Common myeloid progenitor, CD34-positive (primary cell): ENCODE results near the gene CDKL5.
A peak's percentile ranks its signal among the peaks of the same experiment; 100 is the strongest.

Source experiments
- CTCF ChIA-PET: fragments of 350-600 bp; sonication (Branson Sonifier 250); formaldehyde crosslinking; loops from one replicate; lab custom pipeline; 2021; ENCODE audit warnings: antibody characterized with exemption; lab: Charles Lee
- POLR2A ChIA-PET: fragments of 350-600 bp; sonication (Branson Sonifier 250); formaldehyde crosslinking; loops from one replicate; lab custom pipeline; 2021; ENCODE audit warnings: antibody characterized with exemption; lab: Charles Lee
- DNase-seq, 3 donors: peaks; one replicate each; pipeline versions ENCODE4 v3.0.0 to v3.0.0-alpha.2; 2013
- H3K27ac ChIP-seq, 2 experiments: 1 replicate in 1 of 2; 2 replicates in 1 of 2; pipeline ENCODE4 v1.7.0; 2013; ENCODE audit warnings: inconsistent platforms in 2 of 2, low read length in 2 of 2, mild to moderate bottlenecking in 2 of 2, low read depth in 1 of 2, moderate library complexity in 1 of 2; ENCODE audit not compliant: severe bottlenecking in 2 of 2, insufficient read depth in 1 of 2, poor library complexity in 1 of 2
- H3K27me3 ChIP-seq, 5 experiments: replicated peaks in 2 of 5; 1 replicate in 3 of 5; 2 replicates in 2 of 5; pipeline versions ENCODE4 v1.6.1 to v1.7.0; 2013; ENCODE audit warnings: low read length in 4 of 5, mild to moderate bottlenecking in 2 of 5, moderate library complexity in 2 of 5, inconsistent platforms in 1 of 5; ENCODE audit not compliant: insufficient read depth in 5 of 5, control insufficient read depth in 4 of 5
- H3K36me3 ChIP-seq, 4 experiments: 1 replicate in 2 of 4; 2 replicates in 2 of 4; pipeline versions ENCODE4 v1.6.1 to v1.7.0; 2013; ENCODE audit warnings: low read length in 3 of 4, control low read depth in 1 of 4, mild to moderate bottlenecking in 1 of 4; ENCODE audit not compliant: control insufficient read depth in 4 of 4, insufficient read depth in 4 of 4
- H3K4me1 ChIP-seq, 4 experiments: 1 replicate in 3 of 4; 2 replicates in 1 of 4; pipeline versions ENCODE4 v1.6.1 to v1.7.1; 2013; ENCODE audit warnings: low read length in 3 of 4, mild to moderate bottlenecking in 3 of 4, control low read depth in 1 of 4, inconsistent platforms in 1 of 4, moderate library complexity in 1 of 4; ENCODE audit not compliant: control insufficient read depth in 4 of 4, insufficient read depth in 4 of 4; ENCODE audit errors: control extremely low read depth in 1 of 4
- H3K4me3 ChIP-seq, 7 experiments: 1 replicate in 4 of 7; 2 replicates in 3 of 7; pipeline versions ENCODE4 v1.5.1 to v1.7.0; 2013; ENCODE audit warnings: mild to moderate bottlenecking in 7 of 7, low read length in 6 of 7, moderate library complexity in 6 of 7, inconsistent platforms in 2 of 7, low read depth in 2 of 7, control low read depth in 1 of 7; ENCODE audit not compliant: insufficient read depth in 4 of 7, control insufficient read depth in 1 of 7; ENCODE audit errors: extremely low read depth in 1 of 7
- H3K9me3 ChIP-seq, 5 experiments: 1 replicate in 4 of 5; 2 replicates in 1 of 5; pipeline versions ENCODE4 v1.6.1 to v1.7.1; 2013; ENCODE audit warnings: low read length in 4 of 5, mild to moderate bottlenecking in 2 of 5, inconsistent platforms in 1 of 5, low read depth in 1 of 5, moderate library complexity in 1 of 5; ENCODE audit not compliant: control insufficient read depth in 4 of 5, insufficient read depth in 2 of 5; ENCODE audit errors: control extremely low read depth in 1 of 5
- WGBS: methylation state at CpG from one replicate; pipeline ENCODE4 v1.1.5; 2013; ENCODE audit not compliant: insufficient coverage; 5-methylcytosine and 5-hydroxymethylcytosine counted together

The CDKL5 gene

DNA sequence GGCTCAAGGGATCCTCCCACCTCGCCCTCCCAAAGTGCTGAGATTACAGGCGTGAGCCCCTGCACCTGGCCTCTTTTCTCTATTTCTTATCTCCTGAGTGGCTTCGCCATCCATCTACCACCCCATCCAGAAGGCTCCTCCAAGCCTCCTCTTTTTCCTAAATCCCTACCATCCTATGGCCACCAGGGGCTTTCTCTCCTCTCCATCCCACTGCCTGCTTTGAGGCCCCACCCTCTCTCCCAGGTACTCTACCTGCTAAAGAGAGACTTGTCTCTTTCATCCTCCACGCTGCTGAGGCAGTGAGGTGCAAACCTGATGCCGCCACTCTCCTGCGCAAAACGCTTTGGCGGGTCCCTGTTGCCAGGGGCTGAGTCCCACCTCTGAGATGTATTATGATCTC is 239.5 kb downstream of the CDKL5 start:
- Histone ChIP-seq H3K36me3 (no peaks in the 10 kb centered on the region), H3K27ac (no peak overlapping the region), H3K9me3 (no peaks in the 10 kb centered on the region), H3K4me1 (peaks cover 7 to 12% (median 9%) of the 10 kb centered on the region in 4 experiments), H3K4me3 (no peak overlapping the region), H3K27me3 (no peaks in the 10 kb centered on the region)
- CTCF ChIA-PET: interaction anchor here (1.2 kb wide), 1 partner anchor 17 kb away, joined by 5 read pairs; no protein-coding TSS in a partner anchor
- POLR2A ChIA-PET: no interaction called here
- 86% methylated on average over 4 of the region's 8 CpGs for WGBS
- DNase-seq: no peak

GRCh38 chrX:18666614-18667013 is 241.2 kb downstream of the CDKL5 start:
- H3K27ac ChIP-seq: no peak overlapping the region
- CTCF ChIA-PET: no interaction called here
- POLR2A ChIA-PET: no interaction called here
- no peaks in the 10 kb centered on the region for H3K36me3 ChIP-seq
- peaks cover 7 to 12% (median 9%) of the 10 kb centered on the region in 4 experiments for H3K4me1 ChIP-seq
- WGBS: 62% methylated on average over 15 of the region's 15 CpGs
- no peaks in the 10 kb centered on the region for H3K9me3 ChIP-seq
- H3K27me3 ChIP-seq: no peaks in the 10 kb centered on the region
- DNase-seq: peak in 2 of 3 donors; percentile 43 to 44
- no peak overlapping the region for H3K4me3 ChIP-seq

- Histone ChIP-seq H3K4me3 (peak overlapping the region in 2 of 7 experiments; percentile 15 to 48), H3K9me3 (no peaks in the 10 kb centered on the region), H3K4me1 (peaks cover 7 to 12% (median 9%) of the 10 kb centered on the region in 4 experiments), H3K27ac (no peak overlapping the region), H3K27me3 (no peaks in the 10 kb centered on the region), H3K36me3 (no peaks in the 10 kb centered on the region)
- POLR2A ChIA-PET: no interaction called here
- 76% methylated on average over 11 of the region's 15 CpGs for WGBS
- CTCF ChIA-PET: no interaction called here
- peak in 2 of 3 donors; percentile 42 to 60 for DNase-seq
These were observed 242.8 kb downstream of the CDKL5 start for GRCh38 chrX:18668071-18668835.

- Histone ChIP-seq H3K36me3 (no peaks in the 10 kb centered on the region), H3K9me3 (no peaks in the 10 kb centered on the region), H3K27ac (no peak within 1 kb of the TSS), H3K4me1 (peaks cover 3 to 19% (median 7%) of the 10 kb centered on the region in 4 experiments), H3K4me3 (no peak within 1 kb of the TSS), H3K27me3 (peaks cover 0 to 10% (median 0%) of the 10 kb centered on the region in 5 experiments)
- ChIA-PET CTCF (no interaction called here), POLR2A (no interaction called here)
- WGBS: 97% methylated on average over 4 of the region's 10 CpGs
- no peak for DNase-seq
These were observed 246.6 kb downstream of the CDKL5 start, which contains the start of gene RS1 for GRCh38 chrX:18672008-18672407. RS1 (minus strand) TSS chrX:18672108; CDS start chrX:18672068, 40 bp downstream.

DNA sequence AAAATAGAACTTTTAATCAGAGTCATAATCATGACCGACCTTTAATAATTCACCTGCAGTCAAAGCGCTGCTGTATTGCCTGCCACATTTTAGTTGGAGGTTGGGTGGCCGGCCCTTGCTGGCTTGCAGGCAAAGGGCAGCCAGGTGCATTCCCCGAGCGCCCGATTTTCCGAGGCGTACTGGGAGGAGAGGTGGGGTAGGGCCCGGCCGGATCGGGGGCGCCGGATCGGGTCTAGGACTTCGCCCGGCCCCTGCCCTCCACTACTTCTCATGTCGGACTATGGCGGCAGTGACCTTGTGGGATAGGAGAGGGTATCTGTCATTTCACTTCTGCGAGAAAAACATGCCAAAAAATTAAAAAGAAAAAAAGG is 249.0 kb downstream of the CDKL5 start:
- WGBS: 41% methylated on average over 11 of the region's 19 CpGs
- peak overlapping the region in 1 of 2 experiments; percentile 49 for H3K27ac ChIP-seq
- H3K4me3 ChIP-seq: peak overlapping the region; percentile 44 to 79 (median 67)
- no peaks in the 10 kb centered on the region for H3K36me3 ChIP-seq
- no peak for DNase-seq
- H3K4me1 ChIP-seq: peaks cover 0 to 19% (median 1%) of the 10 kb centered on the region in 4 experiments
- no peaks in the 10 kb centered on the region for H3K9me3 ChIP-seq
- POLR2A ChIA-PET: no interaction called here
- H3K27me3 ChIP-seq: peaks cover 0 to 10% (median 0%) of the 10 kb centered on the region in 5 experiments
- CTCF ChIA-PET: no interaction called here

GRCh38 chrX:18674788-18675735 is 249.7 kb downstream of the CDKL5 start:
- Histone ChIP-seq H3K4me1 (peaks cover 0 to 19% (median 1%) of the 10 kb centered on the region in 4 experiments), H3K27ac (peak overlapping the region in 1 of 2 experiments; percentile 61), H3K4me3 (peak overlapping the region; percentile 46 to 79 (median 67)), H3K9me3 (no peaks in the 10 kb centered on the region), H3K36me3 (no peaks in the 10 kb centered on the region), H3K27me3 (peaks cover 0 to 10% (median 0%) of the 10 kb centered on the region in 5 experiments)
- ChIA-PET POLR2A (no interaction called here), CTCF (no interaction called here)
- DNase-seq: peak; percentile 60 to 83 (median 79)
- WGBS: 26% methylated on average over 49 of the region's 74 CpGs
